GM19438 (cell line): ENCODE results near the gene TJP1.
"Not testable (repeated sequence)": the region's sequence is repeated elsewhere in the genome, so short reads cannot be mapped to it uniquely, and the experiment has no call there.

Experiments
- ATAC-seq: cut with Tn5 transposase; IDR thresholded peaks from one replicate; pipeline ENCODE4 v1.9.1; 2021; ENCODE audit warnings: low read depth; ENCODE audit not compliant: unreplicated experiment

TJP1 gene

GRCh38 chr15:29712149-29712885 lies 110.0 kb downstream of the TJP1 start:
- no peak for ATAC-seq

GRCh38 chr15:29711531-29711930 lies 110.7 kb downstream of the TJP1 start:
- ATAC-seq, result no peak

- ATAC-seq, result no peak
Observed at GRCh38 chr15:29708519-29708918, 113.7 kb downstream of the TJP1 start.

GRCh38 chr15:29704950-29705597 lies 117.2 kb downstream of the TJP1 start:
- ATAC-seq, result no peak

- ATAC-seq, result no peak
Observed at GRCh38 chr15:29701151-29701550, 121.1 kb downstream of the TJP1 start.

- no peak for ATAC-seq
Observed at GRCh38 chr15:29700296-29700695, 122.0 kb downstream of the TJP1 start.

- no peak for ATAC-seq
Observed at GRCh38 chr15:29699791-29700190, 122.5 kb downstream of the TJP1 start.

- no peak for ATAC-seq
Observed at GRCh38 chr15:29698030-29698701, 124.1 kb downstream of the TJP1 start.

GRCh38 chr15:29696950-29697738 lies 125.1 kb downstream of the TJP1 start:
- no peak for ATAC-seq

- ATAC-seq, result not testable (repeated sequence)
Observed at GRCh38 chr15:29696506-29696905, 125.8 kb downstream of the TJP1 start.

- no peak for ATAC-seq
Observed at GRCh38 chr15:29695489-29696167, 126.6 kb downstream of the TJP1 start.

- no peak for ATAC-seq
Observed at GRCh38 chr15:29693225-29693624, 129.0 kb downstream of the TJP1 start.

- no peak for ATAC-seq
Observed at GRCh38 chr15:29692527-29692926, 129.7 kb downstream of the TJP1 start.

GRCh38 chr15:29690765-29691475 lies 131.3 kb downstream of the TJP1 start:
- ATAC-seq, result no peak

- no peak for ATAC-seq
Observed at GRCh38 chr15:29689287-29689986, 132.8 kb downstream of the TJP1 start.

- ATAC-seq, result no peak
Observed at GRCh38 chr15:29688506-29689286, 133.6 kb downstream of the TJP1 start.

- ATAC-seq, result no peak
Observed at GRCh38 chr15:29687939-29688505, 134.2 kb downstream of the TJP1 start.

GRCh38 chr15:29687204-29687815 lies 135.0 kb downstream of the TJP1 start:
- no peak for ATAC-seq
